ENCODE data around the gene RHBDF1.
"Not testable (repeated sequence)": the region's sequence is repeated elsewhere in the genome, so short reads cannot be mapped to it uniquely, and the experiment has no call there.

Gene RHBDF1

DNA sequence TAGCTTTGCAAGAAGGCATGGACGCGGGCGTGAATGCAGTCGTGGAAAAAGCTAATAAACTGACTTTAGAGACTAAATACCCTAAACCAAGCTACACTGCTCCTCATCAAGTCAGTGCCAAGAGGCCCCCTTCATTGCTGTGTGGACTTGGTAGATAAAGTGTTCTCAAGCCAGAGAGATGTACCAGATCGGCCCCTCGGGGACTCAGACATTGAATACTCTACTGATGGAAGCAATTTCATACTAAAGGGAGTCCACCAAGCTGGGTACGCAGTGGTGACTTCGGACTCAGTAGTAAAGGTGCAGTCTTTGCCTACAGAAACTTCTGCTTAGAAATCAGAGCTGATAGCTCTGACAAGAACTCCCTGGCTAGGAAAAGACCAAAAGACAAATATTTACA lies 27.8 kb downstream of the RHBDF1 start:
- TF ChIP-seq, protein P1, sequence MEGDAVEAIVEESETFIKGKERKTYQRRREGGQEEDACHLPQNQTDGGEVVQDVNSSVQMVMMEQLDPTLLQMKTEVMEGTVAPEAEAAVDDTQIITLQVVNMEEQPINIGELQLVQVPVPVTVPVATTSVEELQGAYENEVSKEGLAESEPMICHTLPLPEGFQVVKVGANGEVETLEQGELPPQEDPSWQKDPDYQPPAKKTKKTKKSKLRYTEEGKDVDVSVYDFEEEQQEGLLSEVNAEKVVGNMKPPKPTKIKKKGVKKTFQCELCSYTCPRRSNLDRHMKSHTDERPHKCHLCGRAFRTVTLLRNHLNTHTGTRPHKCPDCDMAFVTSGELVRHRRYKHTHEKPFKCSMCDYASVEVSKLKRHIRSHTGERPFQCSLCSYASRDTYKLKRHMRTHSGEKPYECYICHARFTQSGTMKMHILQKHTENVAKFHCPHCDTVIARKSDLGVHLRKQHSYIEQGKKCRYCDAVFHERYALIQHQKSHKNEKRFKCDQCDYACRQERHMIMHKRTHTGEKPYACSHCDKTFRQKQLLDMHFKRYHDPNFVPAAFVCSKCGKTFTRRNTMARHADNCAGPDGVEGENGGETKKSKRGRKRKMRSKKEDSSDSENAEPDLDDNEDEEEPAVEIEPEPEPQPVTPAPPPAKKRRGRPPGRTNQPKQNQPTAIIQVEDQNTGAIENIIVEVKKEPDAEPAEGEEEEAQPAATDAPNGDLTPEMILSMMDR (IDR thresholded peaks at IDR 0.05; ENCODE audit: extremely low read depth, insufficient read depth, missing control alignments) = no peak
- no peak for DNase-seq (ENCODE audit: low spot score)
- in situ Hi-C loops (cut with MboI; ENCODE audit: low pct_unique_long_range_greater_than_20kb, low sequenced_read_pairs, unreplicated experiment) = no loop called here

DNA sequence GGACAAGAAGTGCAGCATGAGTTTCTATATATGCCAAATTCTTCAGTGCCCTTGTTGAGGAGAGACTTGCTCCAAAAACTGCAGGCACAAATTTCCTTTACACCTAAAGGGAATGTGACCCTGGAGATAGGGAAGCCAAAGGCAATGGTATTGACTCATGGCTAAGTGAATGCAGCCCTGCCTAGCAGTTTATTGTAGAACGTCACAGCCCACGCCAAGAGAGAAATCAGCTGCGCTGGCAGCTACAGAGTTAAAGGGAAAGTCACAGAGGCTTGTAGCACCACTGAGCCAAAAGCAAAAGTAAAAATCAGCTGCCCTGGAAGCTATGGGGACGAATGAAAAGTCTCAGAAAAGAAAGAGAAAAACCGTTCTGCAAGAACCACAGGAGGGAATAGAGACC lies 29.1 kb downstream of the RHBDF1 start:
- TF ChIP-seq, protein P1 (IDR thresholded peaks at IDR 0.05; ENCODE audit: extremely low read depth, insufficient read depth, missing control alignments) = no peak
- DNase-seq (ENCODE audit: low spot score) = no peak
- in situ Hi-C loops (cut with MboI; ENCODE audit: low pct_unique_long_range_greater_than_20kb, low sequenced_read_pairs, unreplicated experiment) = no loop called here

DNA sequence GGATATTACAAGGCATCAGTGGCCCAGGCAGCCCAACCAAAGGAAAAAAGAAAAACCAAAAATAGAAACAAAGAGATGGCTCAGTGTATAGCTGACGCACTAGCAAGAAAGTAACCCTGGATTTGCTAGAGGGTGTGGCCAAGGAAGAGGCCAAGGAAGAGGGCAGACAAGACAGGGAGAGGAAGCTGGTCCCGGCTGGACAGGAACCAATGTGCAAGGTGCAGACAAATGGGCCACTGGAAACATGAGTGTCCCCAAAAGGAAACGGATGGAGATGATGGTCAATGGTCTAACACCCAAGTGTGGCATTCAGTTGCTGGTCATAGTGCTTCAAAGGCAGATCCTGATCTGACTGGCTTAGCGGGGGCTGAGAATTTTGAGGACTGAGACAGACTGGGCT lies 29.7 kb downstream of the RHBDF1 start:
- TF ChIP-seq, protein P1 (IDR thresholded peaks at IDR 0.05; ENCODE audit: extremely low read depth, insufficient read depth, missing control alignments) = no peak
- in situ Hi-C loops (cut with MboI; ENCODE audit: low pct_unique_long_range_greater_than_20kb, low sequenced_read_pairs, unreplicated experiment) = no loop called here
- DNase-seq (ENCODE audit: low spot score) = no peak

DNA sequence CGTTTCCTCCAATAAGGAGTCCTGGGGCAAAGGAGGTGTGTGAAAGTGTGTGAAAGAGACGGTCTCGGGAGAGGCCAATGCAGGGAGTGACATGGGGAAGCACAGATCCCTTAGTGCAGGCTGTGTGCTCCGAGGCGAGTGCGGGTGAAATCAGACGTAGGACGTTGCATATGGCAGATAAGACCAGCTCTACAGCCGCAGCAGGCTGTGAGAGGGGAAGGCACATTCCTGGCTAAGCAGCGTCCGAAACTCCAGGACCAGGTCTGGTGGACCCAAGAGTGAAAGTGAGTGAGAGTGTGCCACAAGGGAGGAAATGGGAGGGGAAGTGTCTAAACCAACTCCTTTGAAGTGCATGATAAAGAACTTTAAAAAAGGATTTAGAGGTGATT lies 30.4 kb downstream of the RHBDF1 start:
- in situ Hi-C loops (cut with MboI; ENCODE audit: low pct_unique_long_range_greater_than_20kb, low sequenced_read_pairs, unreplicated experiment) = no loop called here
- TF ChIP-seq, protein P1 (IDR thresholded peaks at IDR 0.05; ENCODE audit: extremely low read depth, insufficient read depth, missing control alignments) = no peak
- no peak for DNase-seq (ENCODE audit: low spot score)

DNA sequence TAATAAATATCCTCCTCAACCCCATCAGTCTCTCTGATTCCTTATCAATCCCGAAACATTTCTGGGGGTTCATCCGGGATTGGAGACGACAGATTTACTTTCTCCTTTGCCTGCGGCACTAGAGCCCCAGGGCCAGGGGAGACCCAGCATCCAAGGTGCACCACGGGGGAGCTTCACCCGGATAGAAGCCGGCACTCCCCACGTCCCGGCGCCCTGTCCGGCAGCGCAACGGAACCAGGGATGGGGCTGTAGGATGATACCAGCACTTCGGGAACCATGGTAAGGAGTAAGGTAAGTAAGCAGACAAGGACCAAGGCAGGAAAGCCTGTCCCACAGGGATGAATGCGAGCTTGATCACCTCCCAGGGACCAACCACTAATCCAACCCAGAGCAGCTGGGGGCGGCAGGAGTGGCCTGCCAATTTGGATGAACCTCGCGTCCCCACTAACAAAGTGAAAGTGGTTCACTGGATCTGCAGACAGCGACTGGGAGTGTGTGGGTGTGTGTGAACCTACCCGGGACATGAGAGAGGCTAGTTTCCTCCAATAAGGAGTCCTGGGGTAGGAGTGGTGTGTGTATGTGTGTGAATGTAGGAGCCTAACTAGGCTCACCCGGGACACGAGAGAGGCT lies 30.9 kb downstream of the RHBDF1 start:
- DNase-seq (ENCODE audit: low spot score) = no peak
- TF ChIP-seq, protein P1 (IDR thresholded peaks at IDR 0.05; ENCODE audit: extremely low read depth, insufficient read depth, missing control alignments) = no peak
- in situ Hi-C loops (cut with MboI; ENCODE audit: low pct_unique_long_range_greater_than_20kb, low sequenced_read_pairs, unreplicated experiment) = no loop called here

DNA sequence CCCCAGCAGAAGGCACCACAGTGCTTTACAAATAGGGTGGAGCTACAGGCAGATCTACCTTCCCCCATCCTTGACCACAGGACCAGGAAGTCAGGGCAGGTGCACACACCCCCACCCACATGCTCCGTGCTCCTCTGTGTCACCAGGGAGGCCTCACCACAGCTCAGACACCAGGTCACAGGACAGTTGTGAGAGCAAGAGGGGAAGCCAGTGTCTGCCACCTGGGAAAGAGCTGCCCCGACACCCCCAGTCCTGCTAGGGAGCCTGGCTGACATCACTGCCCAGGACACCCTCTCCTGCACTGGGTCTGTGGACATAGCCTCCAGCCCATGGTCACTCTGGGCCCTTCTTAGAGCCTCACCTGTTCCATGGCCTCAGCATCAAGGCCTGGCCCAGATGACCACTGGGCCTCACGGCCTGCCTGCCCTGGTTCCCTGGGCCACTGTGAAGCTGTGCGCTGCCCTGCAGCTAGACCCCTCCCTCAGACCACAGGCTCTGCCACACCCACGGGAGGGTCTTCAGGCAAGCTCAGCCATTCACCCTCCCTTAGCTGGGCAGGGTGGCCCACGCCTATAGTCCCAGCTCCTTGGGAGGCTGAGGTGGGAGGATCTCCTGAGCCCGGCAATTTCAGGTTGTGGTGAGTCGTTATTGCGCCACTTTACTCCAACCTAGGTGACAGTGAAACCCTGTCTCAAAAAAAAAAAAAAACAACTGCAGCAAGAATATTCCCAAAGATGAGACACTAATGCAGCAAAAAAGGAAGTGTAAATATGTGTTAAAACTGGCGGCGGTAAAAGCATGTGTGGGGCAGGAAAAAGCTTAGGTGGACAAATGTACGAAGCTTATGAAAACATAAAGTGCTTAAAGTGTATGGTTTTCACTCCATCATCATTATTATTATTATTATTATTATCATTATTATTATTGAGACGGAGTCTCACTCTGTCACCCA lies 33.2 kb downstream of the RHBDF1 start:
- TF ChIP-seq, protein P1 (IDR thresholded peaks at IDR 0.05; ENCODE audit: extremely low read depth, insufficient read depth, missing control alignments) = no peak
- in situ Hi-C loops (cut with MboI; ENCODE audit: low pct_unique_long_range_greater_than_20kb, low sequenced_read_pairs, unreplicated experiment) = no loop called here
- DNase-seq (ENCODE audit: low spot score) = peak; percentile 86

DNA sequence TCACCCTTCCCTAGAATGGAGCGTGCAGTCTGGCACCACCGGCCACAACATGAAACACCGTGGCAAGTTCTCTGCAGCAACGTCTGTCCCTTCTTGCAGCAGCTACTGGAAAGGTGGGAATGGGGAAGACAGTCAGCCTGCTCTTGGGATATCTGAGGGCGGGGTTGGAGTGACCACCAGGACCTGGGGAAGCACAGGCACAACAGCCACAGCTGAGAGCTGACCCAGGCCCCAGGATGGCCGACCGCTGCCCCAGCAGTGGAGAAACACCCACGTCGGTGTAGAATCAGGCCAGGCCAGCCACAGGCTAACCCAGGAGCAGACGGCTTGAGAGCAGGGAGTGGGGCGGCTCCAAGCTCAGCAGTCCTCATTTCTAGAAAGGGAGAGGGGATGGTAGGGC lies 34.2 kb downstream of the RHBDF1 start:
- in situ Hi-C loops (cut with MboI; ENCODE audit: low pct_unique_long_range_greater_than_20kb, low sequenced_read_pairs, unreplicated experiment); DNase-seq (ENCODE audit: low spot score): not testable (repeated sequence)

Data from GM13977 (cell line).